ENCODE data around the gene TRIM39. TPM values are rescaled to one million over a fixed set of nuclear protein-coding genes. Genes with fewer than 3 reads are reported as not detected.

TRIM39 gene
- total and polyA plus RNA-seq, 2 of the 13 experiments (the other 11 are each of a cell fraction or from before 2014, with no cell fraction given): 7.7 to 14.6 TPM

DNA sequence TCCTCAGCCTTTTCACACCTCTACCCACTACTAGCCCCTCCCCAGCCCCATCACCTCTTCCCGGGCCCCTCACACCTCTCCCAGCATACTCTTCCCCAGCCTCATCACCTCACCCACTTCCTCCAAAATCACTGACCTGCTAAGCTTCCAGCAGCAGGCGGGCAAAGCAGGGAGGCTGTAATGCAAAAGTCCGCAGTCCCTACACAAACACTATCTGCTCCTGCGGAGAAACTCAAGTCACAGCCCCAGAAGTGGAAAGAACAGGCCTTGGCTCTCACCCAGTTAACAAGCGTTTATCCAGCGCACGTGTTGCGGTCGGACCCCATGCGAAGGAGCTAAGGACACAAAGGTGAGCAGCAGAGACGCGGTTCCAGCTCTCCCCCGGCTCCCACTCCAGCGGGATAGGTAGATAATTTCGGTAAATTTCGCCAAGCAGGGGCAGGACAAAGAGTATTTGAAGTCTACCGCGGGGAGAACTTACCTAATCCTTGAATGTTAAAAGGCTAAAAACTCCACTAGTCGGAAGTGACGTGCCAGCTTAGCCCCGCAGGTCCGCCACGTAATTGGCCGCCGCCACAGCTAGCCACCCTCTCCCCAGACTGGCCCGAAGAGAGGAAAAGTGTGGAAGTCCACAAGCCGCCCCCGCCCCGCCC, 728 bp upstream of the TRIM39 start (continued):
- TF ChIP-seq, protein P1, sequence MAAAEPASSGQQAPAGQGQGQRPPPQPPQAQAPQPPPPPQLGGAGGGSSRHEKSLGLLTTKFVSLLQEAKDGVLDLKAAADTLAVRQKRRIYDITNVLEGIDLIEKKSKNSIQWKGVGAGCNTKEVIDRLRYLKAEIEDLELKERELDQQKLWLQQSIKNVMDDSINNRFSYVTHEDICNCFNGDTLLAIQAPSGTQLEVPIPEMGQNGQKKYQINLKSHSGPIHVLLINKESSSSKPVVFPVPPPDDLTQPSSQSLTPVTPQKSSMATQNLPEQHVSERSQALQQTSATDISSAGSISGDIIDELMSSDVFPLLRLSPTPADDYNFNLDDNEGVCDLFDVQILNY (CRISPR knock-in tag; conservative IDR thresholded peaks at IDR 0.05): no peak
- TF ChIP-seq, protein P2, sequence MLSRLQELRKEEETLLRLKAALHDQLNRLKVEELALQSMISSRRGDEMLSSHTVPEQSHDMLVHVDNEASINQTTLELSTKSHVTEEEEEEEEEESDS (CRISPR knock-in tag; IDR thresholded peaks at IDR 0.05; ENCODE audit: borderline replicate concordance): peak; percentile 60; the same call in 1 of the 2 replicates
- TF ChIP-seq ZNF766 (CRISPR knock-in tag; IDR thresholded peaks at IDR 0.05; ENCODE audit: borderline replicate concordance) (no peak), ZMYM4 (CRISPR knock-in tag; IDR thresholded peaks at IDR 0.05) (peak; percentile 9; the same call in 1 of the 2 replicates), ZFP62 (CRISPR knock-in tag; IDR thresholded peaks at IDR 0.05) (no peak), THYN1 (CRISPR knock-in tag; IDR thresholded peaks at IDR 0.05; ENCODE audit: borderline replicate concordance, low read depth) (no peak), MYNN (CRISPR knock-in tag; IDR thresholded peaks at IDR 0.05; ENCODE audit: low read depth) (no peak), ZNF562 (CRISPR knock-in tag; IDR thresholded peaks at IDR 0.05; ENCODE audit: borderline replicate concordance) (no peak), HOXD1 (CRISPR knock-in tag; IDR thresholded peaks at IDR 0.05) (peak; percentile 61; the same call in 1 of the 2 replicates), MBNL3 (CRISPR knock-in tag; conservative IDR thresholded peaks at IDR 0.05) (no peak), ZNF333 (CRISPR knock-in tag; IDR thresholded peaks at IDR 0.05; ENCODE audit: borderline replicate concordance) (no peak), SMAD3 (CRISPR knock-in tag; IDR thresholded peaks at IDR 0.05) (no peak), TCF12 (IDR thresholded peaks at IDR 0.05) (no peak), TCF12 (CRISPR knock-in tag; IDR thresholded peaks at IDR 0.05) (no peak), MIER2 (CRISPR knock-in tag; IDR thresholded peaks at IDR 0.05) (no peak)
- TF ChIP-seq, protein P3, sequence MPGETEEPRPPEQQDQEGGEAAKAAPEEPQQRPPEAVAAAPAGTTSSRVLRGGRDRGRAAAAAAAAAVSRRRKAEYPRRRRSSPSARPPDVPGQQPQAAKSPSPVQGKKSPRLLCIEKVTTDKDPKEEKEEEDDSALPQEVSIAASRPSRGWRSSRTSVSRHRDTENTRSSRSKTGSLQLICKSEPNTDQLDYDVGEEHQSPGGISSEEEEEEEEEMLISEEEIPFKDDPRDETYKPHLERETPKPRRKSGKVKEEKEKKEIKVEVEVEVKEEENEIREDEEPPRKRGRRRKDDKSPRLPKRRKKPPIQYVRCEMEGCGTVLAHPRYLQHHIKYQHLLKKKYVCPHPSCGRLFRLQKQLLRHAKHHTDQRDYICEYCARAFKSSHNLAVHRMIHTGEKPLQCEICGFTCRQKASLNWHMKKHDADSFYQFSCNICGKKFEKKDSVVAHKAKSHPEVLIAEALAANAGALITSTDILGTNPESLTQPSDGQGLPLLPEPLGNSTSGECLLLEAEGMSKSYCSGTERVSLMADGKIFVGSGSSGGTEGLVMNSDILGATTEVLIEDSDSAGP (CRISPR knock-in tag; IDR thresholded peaks at IDR 0.05; ENCODE audit: borderline replicate concordance): no peak
- TF ChIP-seq, protein P4, sequence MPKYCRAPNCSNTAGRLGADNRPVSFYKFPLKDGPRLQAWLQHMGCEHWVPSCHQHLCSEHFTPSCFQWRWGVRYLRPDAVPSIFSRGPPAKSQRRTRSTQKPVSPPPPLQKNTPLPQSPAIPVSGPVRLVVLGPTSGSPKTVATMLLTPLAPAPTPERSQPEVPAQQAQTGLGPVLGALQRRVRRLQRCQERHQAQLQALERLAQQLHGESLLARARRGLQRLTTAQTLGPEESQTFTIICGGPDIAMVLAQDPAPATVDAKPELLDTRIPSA (CRISPR knock-in tag; IDR thresholded peaks at IDR 0.05; ENCODE audit: borderline replicate concordance): no peak
- TF ChIP-seq, protein P5, sequence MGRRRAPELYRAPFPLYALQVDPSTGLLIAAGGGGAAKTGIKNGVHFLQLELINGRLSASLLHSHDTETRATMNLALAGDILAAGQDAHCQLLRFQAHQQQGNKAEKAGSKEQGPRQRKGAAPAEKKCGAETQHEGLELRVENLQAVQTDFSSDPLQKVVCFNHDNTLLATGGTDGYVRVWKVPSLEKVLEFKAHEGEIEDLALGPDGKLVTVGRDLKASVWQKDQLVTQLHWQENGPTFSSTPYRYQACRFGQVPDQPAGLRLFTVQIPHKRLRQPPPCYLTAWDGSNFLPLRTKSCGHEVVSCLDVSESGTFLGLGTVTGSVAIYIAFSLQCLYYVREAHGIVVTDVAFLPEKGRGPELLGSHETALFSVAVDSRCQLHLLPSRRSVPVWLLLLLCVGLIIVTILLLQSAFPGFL (CRISPR knock-in tag; IDR thresholded peaks at IDR 0.05): no peak
- TF ChIP-seq, protein P6, sequence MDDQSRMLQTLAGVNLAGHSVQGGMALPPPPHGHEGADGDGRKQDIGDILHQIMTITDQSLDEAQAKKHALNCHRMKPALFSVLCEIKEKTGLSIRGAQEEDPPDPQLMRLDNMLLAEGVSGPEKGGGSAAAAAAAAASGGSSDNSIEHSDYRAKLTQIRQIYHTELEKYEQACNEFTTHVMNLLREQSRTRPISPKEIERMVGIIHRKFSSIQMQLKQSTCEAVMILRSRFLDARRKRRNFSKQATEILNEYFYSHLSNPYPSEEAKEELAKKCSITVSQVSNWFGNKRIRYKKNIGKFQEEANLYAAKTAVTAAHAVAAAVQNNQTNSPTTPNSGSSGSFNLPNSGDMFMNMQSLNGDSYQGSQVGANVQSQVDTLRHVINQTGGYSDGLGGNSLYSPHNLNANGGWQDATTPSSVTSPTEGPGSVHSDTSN (CRISPR knock-in tag; IDR thresholded peaks at IDR 0.05; ENCODE audit: borderline replicate concordance): peak; percentile 66; the same call in 1 of the 2 replicates
- TF ChIP-seq, protein P7, sequence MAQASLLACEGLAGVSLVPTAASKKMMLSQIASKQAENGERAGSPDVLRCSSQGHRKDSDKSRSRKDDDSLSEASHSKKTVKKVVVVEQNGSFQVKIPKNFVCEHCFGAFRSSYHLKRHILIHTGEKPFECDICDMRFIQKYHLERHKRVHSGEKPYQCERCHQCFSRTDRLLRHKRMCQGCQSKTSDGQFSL (CRISPR knock-in tag; IDR thresholded peaks at IDR 0.05): no peak
- TF ChIP-seq, protein P8, sequence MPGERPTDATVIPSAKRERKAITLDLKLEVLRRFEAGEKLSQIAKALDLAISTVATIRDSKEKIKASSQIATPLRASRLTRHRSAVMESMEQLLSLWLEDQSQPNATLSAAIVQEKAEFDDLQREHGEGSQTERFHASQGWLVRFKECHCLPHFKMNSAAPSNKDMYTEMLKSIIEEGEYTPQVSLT (CRISPR knock-in tag; IDR thresholded peaks at IDR 0.05; ENCODE audit: borderline replicate concordance, low read depth): no peak
